Breast epithelium (tissue), 3 donors: ENCODE measurements around the gene PLA2G5.

Experiments
- POLR2A ChIP-seq: fragments of 450-650 bp; IDR thresholded peaks from one replicate; pipeline ENCODE4 v1.6.1; 2016; ENCODE audit warnings: antibody characterized with exemption, mild to moderate bottlenecking, moderate library complexity
- TF ChIP-seq, protein P1 (sequence below), 3 donors: fragments of 450-650 bp; IDR thresholded peaks; one replicate each; pipeline ENCODE4 v1.5.1; 2016 to 2017; ENCODE audit warnings: antibody characterized with exemption in 3 of 3, mild to moderate bottlenecking in 3 of 3, moderate library complexity in 3 of 3

GRCh38 chr1:20052386-20052785 lies 17.6 kb upstream of the PLA2G5 start:
- no peak for TF ChIP-seq POLR2A
- TF ChIP-seq, protein P1, sequence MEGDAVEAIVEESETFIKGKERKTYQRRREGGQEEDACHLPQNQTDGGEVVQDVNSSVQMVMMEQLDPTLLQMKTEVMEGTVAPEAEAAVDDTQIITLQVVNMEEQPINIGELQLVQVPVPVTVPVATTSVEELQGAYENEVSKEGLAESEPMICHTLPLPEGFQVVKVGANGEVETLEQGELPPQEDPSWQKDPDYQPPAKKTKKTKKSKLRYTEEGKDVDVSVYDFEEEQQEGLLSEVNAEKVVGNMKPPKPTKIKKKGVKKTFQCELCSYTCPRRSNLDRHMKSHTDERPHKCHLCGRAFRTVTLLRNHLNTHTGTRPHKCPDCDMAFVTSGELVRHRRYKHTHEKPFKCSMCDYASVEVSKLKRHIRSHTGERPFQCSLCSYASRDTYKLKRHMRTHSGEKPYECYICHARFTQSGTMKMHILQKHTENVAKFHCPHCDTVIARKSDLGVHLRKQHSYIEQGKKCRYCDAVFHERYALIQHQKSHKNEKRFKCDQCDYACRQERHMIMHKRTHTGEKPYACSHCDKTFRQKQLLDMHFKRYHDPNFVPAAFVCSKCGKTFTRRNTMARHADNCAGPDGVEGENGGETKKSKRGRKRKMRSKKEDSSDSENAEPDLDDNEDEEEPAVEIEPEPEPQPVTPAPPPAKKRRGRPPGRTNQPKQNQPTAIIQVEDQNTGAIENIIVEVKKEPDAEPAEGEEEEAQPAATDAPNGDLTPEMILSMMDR (IDR thresholded peaks at IDR 0.05): no peak
